Measurements from ENCODE around the gene PLEKHA7. TPM values are rescaled to one million over a fixed set of nuclear protein-coding genes. Genes with fewer than 3 reads are reported as not detected.

Gene PLEKHA7
- polyA plus RNA-seq, 1 donor (not counting 4 experiments of a cell fraction or from before 2014, with no cell fraction given), result 1.4 TPM

DNA sequence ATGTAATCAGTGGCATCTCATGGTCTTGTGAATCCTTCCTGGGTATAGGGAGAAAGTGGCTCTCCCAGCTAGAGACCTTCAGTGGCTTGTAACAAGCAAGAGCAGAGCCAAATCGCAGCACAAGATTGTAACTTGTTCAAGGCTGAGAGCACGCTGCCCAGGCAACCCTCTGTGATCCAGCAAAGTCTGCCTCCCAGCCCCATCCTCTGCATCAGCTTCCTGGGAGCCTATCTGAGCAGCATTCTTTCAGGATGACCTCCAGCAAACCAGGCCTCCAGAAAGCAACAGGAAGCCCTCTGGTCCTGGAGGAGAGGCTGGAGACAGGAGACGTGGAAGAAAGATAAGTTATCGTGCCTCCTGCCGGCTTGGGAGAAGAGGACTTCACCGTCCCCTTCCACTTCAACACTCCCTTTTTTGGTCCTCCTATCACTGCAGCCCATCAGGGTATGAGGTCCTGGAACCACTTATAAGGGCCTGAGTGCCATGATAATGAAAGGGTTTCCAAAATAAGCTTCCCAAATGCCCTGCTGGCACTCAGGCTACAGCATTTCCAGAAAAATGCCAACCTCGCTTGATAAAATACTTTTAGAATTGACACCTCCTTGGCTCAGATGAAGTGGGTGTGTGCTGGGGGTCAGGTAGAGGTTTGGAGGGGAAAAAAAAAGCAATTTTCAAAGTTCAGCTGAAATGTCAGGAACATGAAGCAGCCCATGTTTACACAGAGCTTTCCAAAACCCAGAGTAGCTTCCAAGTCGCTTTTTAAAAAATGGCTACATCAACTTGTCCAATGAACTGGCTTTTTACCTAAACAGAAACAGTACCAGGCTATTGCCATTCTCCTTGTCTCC, 80.2 kb downstream of the PLEKHA7 start:
- no peak overlapping the region for H2AFZ ChIP-seq (ENCODE audit: control insufficient read depth, low read length)
- no peaks in the 10 kb centered on the region for H3K4me1 ChIP-seq (ENCODE audit: control insufficient read depth, extremely low read depth, insufficient read depth, low read length)
- no peaks in the 10 kb centered on the region for H3K9me1 ChIP-seq (ENCODE audit: control insufficient read depth, extremely low read depth, insufficient read depth, low read length)
- H3K36me3 ChIP-seq (ENCODE audit: control insufficient read depth in 2 of 2, extremely low read depth in 1 of 2, insufficient read depth in 2 of 2, low read length in 2 of 2), result no peaks in the 10 kb centered on the region
- dilution Hi-C loops (cut with MboI; ENCODE audit: extremely low pct_ligation_motif_present, low sequenced_read_pairs), result no loop called here
- H3K9ac ChIP-seq (ENCODE audit: control insufficient read depth, extremely low read depth, insufficient read depth, low read length), result no peak overlapping the region
- no peaks in the 10 kb centered on the region for H3K79me2 ChIP-seq (ENCODE audit: control insufficient read depth, insufficient read depth, low read length)
- H3K27me3 ChIP-seq (ENCODE audit: control insufficient read depth, extremely low read depth, insufficient read depth, low read length), result no peaks in the 10 kb centered on the region
- no peak for DNase-seq (ENCODE audit: low read depth, low spot score)
- H3K27ac ChIP-seq (ENCODE audit: control insufficient read depth, insufficient read depth, low read length), result no peak overlapping the region
- H3K4me3 ChIP-seq (ENCODE audit: control insufficient read depth in 2 of 3, extremely low read depth in 1 of 3, insufficient read depth in 2 of 3, low read depth in 1 of 3, low read length in 3 of 3), result no peak overlapping the region
- no peaks in the 10 kb centered on the region for H4K20me1 ChIP-seq (ENCODE audit: control insufficient read depth, extremely low read depth, insufficient read depth, low read length)
- no peak overlapping the region for H3K4me2 ChIP-seq (ENCODE audit: control insufficient read depth, extremely low read depth, insufficient read depth, low read depth, low read length)
- FAIRE-seq, result peak; percentile 64
- TF ChIP-seq, protein P1, sequence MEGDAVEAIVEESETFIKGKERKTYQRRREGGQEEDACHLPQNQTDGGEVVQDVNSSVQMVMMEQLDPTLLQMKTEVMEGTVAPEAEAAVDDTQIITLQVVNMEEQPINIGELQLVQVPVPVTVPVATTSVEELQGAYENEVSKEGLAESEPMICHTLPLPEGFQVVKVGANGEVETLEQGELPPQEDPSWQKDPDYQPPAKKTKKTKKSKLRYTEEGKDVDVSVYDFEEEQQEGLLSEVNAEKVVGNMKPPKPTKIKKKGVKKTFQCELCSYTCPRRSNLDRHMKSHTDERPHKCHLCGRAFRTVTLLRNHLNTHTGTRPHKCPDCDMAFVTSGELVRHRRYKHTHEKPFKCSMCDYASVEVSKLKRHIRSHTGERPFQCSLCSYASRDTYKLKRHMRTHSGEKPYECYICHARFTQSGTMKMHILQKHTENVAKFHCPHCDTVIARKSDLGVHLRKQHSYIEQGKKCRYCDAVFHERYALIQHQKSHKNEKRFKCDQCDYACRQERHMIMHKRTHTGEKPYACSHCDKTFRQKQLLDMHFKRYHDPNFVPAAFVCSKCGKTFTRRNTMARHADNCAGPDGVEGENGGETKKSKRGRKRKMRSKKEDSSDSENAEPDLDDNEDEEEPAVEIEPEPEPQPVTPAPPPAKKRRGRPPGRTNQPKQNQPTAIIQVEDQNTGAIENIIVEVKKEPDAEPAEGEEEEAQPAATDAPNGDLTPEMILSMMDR (optimal IDR thresholded peaks at IDR 0.05 in 1 of 3, IDR thresholded peaks at IDR 0.05 in 1 of 3, conservative IDR thresholded peaks at IDR 0.05 in 1 of 3; ENCODE audit: extremely low read depth in 1 of 3, insufficient read depth in 2 of 3, low read length in 3 of 3), result peak in 1 of 3 experiments; percentile 2
- TF ChIP-seq EZH2 (IDR thresholded peaks at IDR 0.05; ENCODE audit: low read length), result no peak
- H3K9me3 ChIP-seq (ENCODE audit: control insufficient read depth, low read depth, low read length), result no peaks in the 10 kb centered on the region

DNA sequence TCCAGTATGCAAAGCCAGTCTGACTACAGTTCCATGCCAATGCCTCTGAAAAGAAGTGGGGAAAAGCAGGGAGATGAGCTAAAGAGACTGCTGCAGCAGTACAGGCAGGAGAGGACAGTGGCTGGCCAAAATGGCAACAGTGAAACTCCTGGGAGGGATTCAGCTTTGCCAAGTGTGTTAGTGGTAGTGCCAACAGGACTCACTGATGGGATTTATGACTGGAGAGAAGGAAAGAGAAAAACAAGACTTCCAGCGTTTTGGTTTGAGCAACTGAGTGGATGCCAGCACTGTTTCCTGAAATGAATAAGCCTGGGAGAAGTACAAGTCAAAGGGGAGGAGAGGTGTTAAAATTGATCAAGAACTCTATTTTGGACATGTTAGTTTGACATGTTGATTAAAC, 80.9 kb downstream of the PLEKHA7 start:
- H3K9me3 ChIP-seq (ENCODE audit: control insufficient read depth, low read depth, low read length), result no peaks in the 10 kb centered on the region
- no peaks in the 10 kb centered on the region for H3K27me3 ChIP-seq (ENCODE audit: control insufficient read depth, extremely low read depth, insufficient read depth, low read length)
- no peaks in the 10 kb centered on the region for H3K9me1 ChIP-seq (ENCODE audit: control insufficient read depth, extremely low read depth, insufficient read depth, low read length)
- dilution Hi-C loops (cut with MboI; ENCODE audit: extremely low pct_ligation_motif_present, low sequenced_read_pairs), result no loop called here
- H3K4me2 ChIP-seq (ENCODE audit: control insufficient read depth, extremely low read depth, insufficient read depth, low read depth, low read length), result no peak overlapping the region
- FAIRE-seq (peak; percentile 57), DNase-seq (ENCODE audit: low read depth, low spot score) (no peak)
- H3K4me3 ChIP-seq (ENCODE audit: control insufficient read depth in 2 of 3, extremely low read depth in 1 of 3, insufficient read depth in 2 of 3, low read depth in 1 of 3, low read length in 3 of 3), result no peak overlapping the region
- H2AFZ ChIP-seq (ENCODE audit: control insufficient read depth, low read length), result no peak overlapping the region
- no peaks in the 10 kb centered on the region for H3K79me2 ChIP-seq (ENCODE audit: control insufficient read depth, insufficient read depth, low read length)
- no peaks in the 10 kb centered on the region for H4K20me1 ChIP-seq (ENCODE audit: control insufficient read depth, extremely low read depth, insufficient read depth, low read length)
- no peaks in the 10 kb centered on the region for H3K36me3 ChIP-seq (ENCODE audit: control insufficient read depth in 2 of 2, extremely low read depth in 1 of 2, insufficient read depth in 2 of 2, low read length in 2 of 2)
- H3K27ac ChIP-seq (ENCODE audit: control insufficient read depth, insufficient read depth, low read length), result no peak overlapping the region
- H3K9ac ChIP-seq (ENCODE audit: control insufficient read depth, extremely low read depth, insufficient read depth, low read length), result no peak overlapping the region
- H3K4me1 ChIP-seq (ENCODE audit: control insufficient read depth, extremely low read depth, insufficient read depth, low read length), result no peaks in the 10 kb centered on the region
- TF ChIP-seq, protein P1 (optimal IDR thresholded peaks at IDR 0.05 in 1 of 3, IDR thresholded peaks at IDR 0.05 in 1 of 3, conservative IDR thresholded peaks at IDR 0.05 in 1 of 3; ENCODE audit: extremely low read depth in 1 of 3, insufficient read depth in 2 of 3, low read length in 3 of 3), result no peak
- TF ChIP-seq EZH2 (IDR thresholded peaks at IDR 0.05; ENCODE audit: low read length), result no peak

All from keratinocyte (primary cell).